Measurements from ENCODE around the gene RBM12.
A peak's percentile ranks its signal among the peaks of the same experiment; 100 is the strongest.

RBM12 gene

DNA sequence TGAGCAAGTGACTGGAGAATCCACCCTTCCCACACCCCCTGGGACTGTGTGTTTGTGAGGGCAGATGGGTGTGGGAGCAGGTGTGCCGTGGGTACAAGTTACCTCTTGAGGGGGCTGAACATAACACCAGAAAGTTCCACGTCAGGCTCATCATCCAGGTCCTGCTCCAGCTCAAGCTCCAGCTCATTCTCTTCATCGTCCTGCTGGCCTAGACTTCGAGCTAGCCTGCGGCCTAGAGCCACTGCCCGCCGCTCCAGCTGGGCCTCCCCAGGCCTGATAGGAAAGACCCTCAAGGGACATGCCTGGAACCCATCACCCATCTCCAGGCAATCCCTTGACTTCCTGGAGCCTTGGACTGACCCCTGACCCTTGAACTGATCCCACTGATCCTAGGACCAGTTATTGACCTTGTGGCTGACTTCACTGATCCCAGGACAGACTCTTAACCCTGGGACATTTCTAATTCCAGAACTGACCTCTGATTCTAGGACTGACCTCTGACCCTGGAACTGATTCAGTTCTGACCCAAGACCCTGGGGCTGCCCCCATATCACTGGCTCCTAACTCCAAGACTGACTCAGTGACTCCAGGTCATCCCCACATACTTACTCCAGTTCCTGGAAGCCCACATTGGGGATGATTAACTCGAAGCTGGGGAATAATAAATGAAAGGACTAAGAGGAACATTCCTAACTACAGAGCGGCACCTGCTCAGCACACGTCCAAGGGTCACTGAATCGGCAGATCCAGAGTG lies 60.8 kb downstream of the RBM12 start:
- Histone ChIP-seq H3K27ac (ENCODE audit: low read depth, low read length) (no peak overlapping the region), H3K4me3 (ENCODE audit: low read depth, low read length) (no peak overlapping the region), H3K27me3 (ENCODE audit: control insufficient read depth, insufficient read depth, low read length) (peaks cover 49% of the 10 kb centered on the region), H3K4me1 (ENCODE audit: control insufficient read depth, insufficient read depth, low read length) (peaks cover 7% of the 10 kb centered on the region), H3K9me3 (ENCODE audit: control insufficient read depth, insufficient read depth, low read depth, low read length) (no peaks in the 10 kb centered on the region), H3K36me3 (ENCODE audit: control insufficient read depth, insufficient read depth, low read length) (no peaks in the 10 kb centered on the region), H3K9ac (ENCODE audit: low read length) (no peak overlapping the region)

DNA sequence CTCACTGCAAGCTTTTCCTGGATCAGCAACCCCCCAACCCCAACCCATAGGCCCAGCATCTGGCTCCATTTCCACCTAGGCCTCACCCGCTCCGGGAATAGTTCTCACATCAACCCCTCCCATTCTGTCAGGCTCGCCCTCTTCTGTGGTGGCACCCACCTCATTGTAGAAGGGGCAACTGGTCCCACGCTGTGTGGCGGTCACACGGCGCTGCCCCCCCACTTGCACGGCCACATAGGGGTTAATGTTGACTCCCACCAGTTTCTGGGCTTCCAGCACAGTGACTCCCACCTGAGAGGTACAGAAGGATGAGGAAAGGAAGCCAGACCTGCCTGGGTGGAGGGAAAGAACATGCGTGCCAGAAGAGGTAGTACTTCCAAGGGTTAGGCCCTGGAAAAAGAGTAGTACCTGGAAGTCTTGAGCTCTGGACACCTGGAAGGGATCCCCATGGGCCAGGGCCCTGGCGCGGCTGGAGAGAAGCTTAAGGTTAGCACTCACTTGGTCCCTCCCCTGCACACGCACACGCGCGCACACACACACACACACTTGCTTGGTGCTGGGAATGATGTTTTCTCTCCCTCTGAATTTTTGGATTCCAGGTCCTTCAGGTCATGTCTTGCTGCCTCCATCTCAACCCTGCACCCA lies 61.7 kb downstream of the RBM12 start:
- no peak overlapping the region for H3K27ac ChIP-seq (ENCODE audit: low read depth, low read length)
- H3K36me3 ChIP-seq (ENCODE audit: control insufficient read depth, insufficient read depth, low read length): no peaks in the 10 kb centered on the region
- H3K27me3 ChIP-seq (ENCODE audit: control insufficient read depth, insufficient read depth, low read length): peaks cover 52% of the 10 kb centered on the region
- H3K4me3 ChIP-seq (ENCODE audit: low read depth, low read length): no peak overlapping the region
- H3K4me1 ChIP-seq (ENCODE audit: control insufficient read depth, insufficient read depth, low read length): peaks cover 7% of the 10 kb centered on the region
- H3K9me3 ChIP-seq (ENCODE audit: control insufficient read depth, insufficient read depth, low read depth, low read length): no peaks in the 10 kb centered on the region
- H3K9ac ChIP-seq (ENCODE audit: low read length): no peak overlapping the region

DNA sequence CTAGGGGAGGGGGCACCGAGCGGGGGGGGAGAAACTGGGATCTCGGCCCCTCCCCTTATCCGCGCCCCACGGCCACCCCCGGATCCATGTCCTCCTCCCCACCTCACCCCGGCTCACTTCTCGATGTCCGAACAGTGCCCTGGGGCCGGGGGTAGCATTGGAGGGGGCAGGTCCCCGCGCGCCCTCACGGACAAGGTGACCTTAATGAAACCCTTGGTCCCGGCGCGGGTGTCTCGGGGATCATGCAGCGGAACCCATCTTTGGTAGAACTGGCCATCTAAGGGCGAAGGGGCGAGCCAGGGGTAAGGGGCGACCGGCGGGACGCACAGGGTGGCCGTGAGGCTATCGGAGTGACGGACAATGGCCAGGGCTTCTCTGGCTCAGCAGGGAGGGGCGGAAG lies 62.7 kb downstream of the RBM12 start:
- H3K4me3 ChIP-seq (ENCODE audit: low read depth, low read length): peak overlapping the region; percentile 71; the same call in 1 of the 2 replicates
- no peaks in the 10 kb centered on the region for H3K36me3 ChIP-seq (ENCODE audit: control insufficient read depth, insufficient read depth, low read length)
- H3K27ac ChIP-seq (ENCODE audit: low read depth, low read length): no peak overlapping the region
- no peaks in the 10 kb centered on the region for H3K9me3 ChIP-seq (ENCODE audit: control insufficient read depth, insufficient read depth, low read depth, low read length)
- peaks cover 7% of the 10 kb centered on the region for H3K4me1 ChIP-seq (ENCODE audit: control insufficient read depth, insufficient read depth, low read length)
- peaks cover 56% of the 10 kb centered on the region for H3K27me3 ChIP-seq (ENCODE audit: control insufficient read depth, insufficient read depth, low read length)
- H3K9ac ChIP-seq (ENCODE audit: low read length): no peak overlapping the region

DNA sequence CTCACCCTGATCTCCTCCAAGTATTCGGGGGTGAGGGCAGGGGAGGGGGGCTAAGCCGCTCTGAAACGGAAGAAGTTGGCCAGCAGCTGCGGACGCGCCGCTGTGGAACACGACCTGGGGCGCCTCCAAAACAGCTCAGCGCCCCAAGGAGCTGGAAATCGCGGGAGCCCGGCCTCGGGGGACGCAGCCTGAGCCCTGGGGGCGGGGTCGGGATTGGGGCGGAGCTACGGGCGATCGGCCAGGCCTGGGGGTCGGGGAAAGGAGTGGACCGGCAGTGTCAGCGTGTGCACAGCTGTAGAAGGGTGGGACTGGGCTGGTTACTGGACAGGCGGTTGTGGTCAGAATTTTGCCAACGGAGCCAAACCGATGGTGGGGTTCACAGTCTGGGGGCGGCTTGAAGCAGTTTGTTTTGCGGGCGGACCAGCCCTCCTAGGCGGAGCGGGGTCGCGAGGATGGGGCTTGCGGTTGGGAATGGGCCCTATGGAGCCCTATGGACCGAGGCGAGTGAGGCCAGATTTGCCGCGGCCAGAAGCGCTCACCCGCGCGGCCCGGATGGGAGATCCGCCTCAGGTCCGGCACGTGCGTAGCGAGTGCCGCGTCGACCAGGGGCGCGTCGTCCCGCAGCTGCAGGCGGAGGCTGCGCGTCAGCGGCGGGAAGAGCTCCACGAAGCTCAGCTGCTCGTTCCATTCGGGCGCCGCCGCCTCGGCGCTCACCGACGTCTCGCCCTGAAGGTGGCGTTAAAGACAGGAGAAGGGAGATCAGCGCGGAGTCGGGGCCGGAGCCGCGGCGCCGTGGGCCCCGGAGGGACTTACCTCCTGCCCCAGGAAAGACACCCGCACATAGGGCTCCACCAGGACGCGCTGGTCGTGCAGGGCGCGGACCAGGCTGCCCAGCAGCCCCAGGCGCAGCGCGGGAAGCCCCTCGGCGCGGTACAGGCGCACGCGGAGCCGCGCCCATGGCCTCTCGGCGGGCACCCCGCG lies 63.4 kb downstream of the RBM12 start:
- H3K4me3 ChIP-seq (ENCODE audit: low read depth, low read length): peak overlapping the region; percentile 71

DNA sequence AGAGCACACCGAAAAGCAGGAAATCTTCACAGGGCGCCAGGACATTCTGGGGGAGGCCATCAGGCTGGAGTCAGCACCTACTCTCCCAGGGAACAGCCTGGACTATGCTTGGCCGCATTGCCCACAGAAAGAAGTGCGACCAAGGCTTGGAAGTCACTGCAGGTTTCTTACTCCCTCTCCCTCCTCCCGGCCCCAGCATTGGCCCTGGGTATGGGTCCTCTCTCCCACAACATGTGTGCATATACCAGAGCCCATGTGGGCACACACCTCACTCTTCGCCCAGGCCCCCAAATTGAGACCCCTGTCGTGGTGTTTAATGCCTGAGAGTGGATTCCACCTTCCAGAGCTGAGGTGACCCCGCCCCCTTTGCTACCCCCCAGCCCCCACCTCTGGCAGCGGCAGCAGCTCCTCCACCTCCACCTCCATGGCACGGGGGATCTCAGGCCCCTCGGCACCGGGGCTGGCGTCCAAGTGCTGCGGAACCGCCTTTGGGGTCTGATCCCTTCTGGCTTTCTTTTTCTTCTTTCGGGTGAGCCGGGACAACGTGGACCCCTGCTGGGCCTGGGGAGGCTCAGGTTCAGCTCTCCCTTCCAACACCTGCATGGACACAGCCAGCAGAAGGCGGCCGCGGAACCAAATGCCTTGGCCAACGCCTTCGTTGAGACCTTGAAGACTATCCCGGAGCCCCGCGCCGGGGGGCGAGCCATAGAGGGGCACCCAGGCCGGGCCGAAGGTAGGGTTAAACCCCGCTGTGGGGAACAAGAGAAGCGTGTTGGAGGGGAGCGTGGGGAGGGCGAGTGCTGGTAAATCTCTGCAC lies 64.3 kb downstream of the RBM12 start:
- H3K9me3 ChIP-seq (ENCODE audit: control insufficient read depth, insufficient read depth, low read depth, low read length): no peaks in the 10 kb centered on the region
- no peak overlapping the region for H3K9ac ChIP-seq (ENCODE audit: low read length)

More for the DNA sequence above, 63.4 kb downstream of the RBM12 start:
- no peak overlapping the region for H3K27ac ChIP-seq (ENCODE audit: low read depth, low read length)
- H3K9ac ChIP-seq (ENCODE audit: low read length): peak overlapping the region; percentile 30
- H3K9me3 ChIP-seq (ENCODE audit: control insufficient read depth, insufficient read depth, low read depth, low read length): no peaks in the 10 kb centered on the region
- peaks cover 56% of the 10 kb centered on the region for H3K27me3 ChIP-seq (ENCODE audit: control insufficient read depth, insufficient read depth, low read length)
- H3K36me3 ChIP-seq (ENCODE audit: control insufficient read depth, insufficient read depth, low read length): no peaks in the 10 kb centered on the region
- peaks cover 7% of the 10 kb centered on the region for H3K4me1 ChIP-seq (ENCODE audit: control insufficient read depth, insufficient read depth, low read length)

DNA sequence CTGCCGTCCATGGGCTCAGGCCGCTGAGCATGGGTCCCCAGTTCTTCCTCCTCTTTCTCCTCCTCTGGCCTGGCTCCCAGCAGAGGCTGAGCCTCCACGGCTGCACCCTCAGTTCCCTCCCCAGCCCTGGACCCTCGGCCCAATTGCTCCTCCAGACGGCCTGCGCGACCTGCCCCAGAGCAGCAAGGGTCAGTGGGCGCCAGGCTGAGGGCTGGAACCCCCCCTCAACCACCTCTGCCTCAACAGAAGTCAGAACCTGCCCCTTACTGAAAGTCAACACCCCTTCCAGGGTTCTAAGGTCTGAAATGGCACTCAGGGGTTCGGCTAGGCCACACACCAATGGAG lies 65.0 kb downstream of the RBM12 start:
- H3K27ac ChIP-seq (ENCODE audit: low read depth, low read length): no peak overlapping the region
- no peaks in the 10 kb centered on the region for H3K36me3 ChIP-seq (ENCODE audit: control insufficient read depth, insufficient read depth, low read length)
- no peak overlapping the region for H3K9ac ChIP-seq (ENCODE audit: low read length)
- peaks cover 7% of the 10 kb centered on the region for H3K4me1 ChIP-seq (ENCODE audit: control insufficient read depth, insufficient read depth, low read length)
- peaks cover 56% of the 10 kb centered on the region for H3K27me3 ChIP-seq (ENCODE audit: control insufficient read depth, insufficient read depth, low read length)
- no peaks in the 10 kb centered on the region for H3K9me3 ChIP-seq (ENCODE audit: control insufficient read depth, insufficient read depth, low read depth, low read length)
- no peak overlapping the region for H3K4me3 ChIP-seq (ENCODE audit: low read depth, low read length)

More for the DNA sequence above, 64.3 kb downstream of the RBM12 start:
- Histone ChIP-seq H3K27ac (ENCODE audit: low read depth, low read length) (no peak overlapping the region), H3K27me3 (ENCODE audit: control insufficient read depth, insufficient read depth, low read length) (peaks cover 56% of the 10 kb centered on the region), H3K36me3 (ENCODE audit: control insufficient read depth, insufficient read depth, low read length) (no peaks in the 10 kb centered on the region), H3K4me3 (ENCODE audit: low read depth, low read length) (peak overlapping the region; percentile 71), H3K4me1 (ENCODE audit: control insufficient read depth, insufficient read depth, low read length) (peaks cover 7% of the 10 kb centered on the region)
